Activated CD8-positive, alpha-beta memory T cell treated with anti-CD3 and anti-CD28 coated beads for 1 hour (primary cell): Measurements from ENCODE around the gene RASA3.
"Not testable (repeated sequence)": the region's sequence is repeated elsewhere in the genome, so short reads cannot be mapped to it uniquely, and the experiment has no call there.

Source experiments
- DNase-seq, 2 donors: peaks; one replicate each; pipeline ENCODE4 v3.0.0-alpha.2; 2020; ENCODE audit warnings: low read depth in 1 of 2; ENCODE audit errors: extremely low read depth in 1 of 2

Gene RASA3

GRCh38 chr13:114103289-114103621 lies 29.2 kb downstream of the RASA3 start:
- DNase-seq: not testable (repeated sequence)

GRCh38 chr13:114102521-114103288 lies 29.7 kb downstream of the RASA3 start:
- no peak for DNase-seq

GRCh38 chr13:114102131-114102520 lies 30.3 kb downstream of the RASA3 start:
- DNase-seq: no peak

- DNase-seq: no peak
These were observed 30.9 kb downstream of the RASA3 start for GRCh38 chr13:114101358-114102130.

GRCh38 chr13:114100446-114101357 lies 31.7 kb downstream of the RASA3 start:
- no peak for DNase-seq

GRCh38 chr13:114099918-114100445 lies 32.4 kb downstream of the RASA3 start:
- no peak for DNase-seq

GRCh38 chr13:114099191-114099590 lies 33.2 kb downstream of the RASA3 start:
- no peak for DNase-seq

- not testable (repeated sequence) for DNase-seq
These were observed 33.8 kb downstream of the RASA3 start for GRCh38 chr13:114098689-114099056.

GRCh38 chr13:114097893-114098688 lies 34.3 kb downstream of the RASA3 start:
- no peak for DNase-seq

- DNase-seq: no peak
These were observed 35.1 kb downstream of the RASA3 start for GRCh38 chr13:114097212-114097892.

- DNase-seq: no peak
These were observed 35.6 kb downstream of the RASA3 start for GRCh38 chr13:114096811-114097211.

- DNase-seq: no peak
These were observed 36.4 kb downstream of the RASA3 start for GRCh38 chr13:114096031-114096485.

GRCh38 chr13:114095486-114095885 lies 36.9 kb downstream of the RASA3 start:
- DNase-seq: no peak

- no peak for DNase-seq
These were observed 39.3 kb downstream of the RASA3 start for GRCh38 chr13:114093118-114093517.

- no peak for DNase-seq
These were observed 40.0 kb downstream of the RASA3 start for GRCh38 chr13:114092468-114092867.

GRCh38 chr13:114090476-114090875 lies 41.9 kb downstream of the RASA3 start:
- DNase-seq: no peak

- DNase-seq: no peak
These were observed 42.5 kb downstream of the RASA3 start for GRCh38 chr13:114089751-114090400.

GRCh38 chr13:114089341-114089740 lies 43.1 kb downstream of the RASA3 start:
- no peak for DNase-seq

- DNase-seq: no peak
These were observed 43.6 kb downstream of the RASA3 start for GRCh38 chr13:114088863-114089262.
